GM12892 (cell line): ENCODE measurements around the gene VAV3.

ENCODE experiments used
- POLR2A ChIP-seq: IDR thresholded peaks from 2 replicates; pipeline ENCODE4 v1.6.1; 2011; ENCODE audit warnings: low read depth, low read length, control low read depth
- POLR2AphosphoS5 ChIP-seq: IDR thresholded peaks from 2 replicates; pipeline ENCODE4 v1.6.1; 2011; ENCODE audit warnings: low read depth, low read length, control low read depth
- TAF1 ChIP-seq: IDR thresholded peaks from 2 replicates; pipeline ENCODE4 v1.6.1; 2011; ENCODE audit warnings: low read depth, mild to moderate bottlenecking, control low read depth, low read length, borderline replicate concordance

- no peak for TF ChIP-seq POLR2A
- no peak for TF ChIP-seq TAF1
- TF ChIP-seq POLR2AphosphoS5: no peak
These were observed 26.5 kb upstream of the VAV3 start for GRCh38 chr1:107991371-107992066.
